Body of pancreas (tissue), 4 donors: ENCODE measurements around the gene CD300LF. TPM values are rescaled to one million over a fixed set of nuclear protein-coding genes. Genes with fewer than 3 reads are reported as not detected.

Source experiments
- ATAC-seq: fragments of 150-250 bp; one replicate; pipeline ENCODE4 v1.9.1; 2016
- DNase-seq, 4 donors: peaks; one replicate each; pipeline ENCODE4 v3.0.0-alpha.2; 2019
- H3K27ac ChIP-seq, 4 donors: fragments of 200-600 bp; sonication (generic); 1 replicate in 3 of 4; 2 replicates in 1 of 4; pipeline versions ENCODE4 v1.5.1 to v1.6.1; 2016 to 2019; ENCODE audit warnings: mild to moderate bottlenecking in 1 of 4, mixed read lengths in 1 of 4, moderate library complexity in 1 of 4
- H3K27me3 ChIP-seq, 2 donors: fragments of 200-600 bp; sonication (generic); one replicate each; pipeline ENCODE4 v1.6.0; 2016; ENCODE audit warnings: mild to moderate bottlenecking in 1 of 2
- H3K36me3 ChIP-seq, 2 donors: fragments of 200-600 bp; sonication (generic); replicated peaks in 1 of 2; 2 replicates each; pipeline ENCODE4 v1.5.1; 2016; ENCODE audit warnings: low read depth in 2 of 2; ENCODE audit not compliant: insufficient read depth in 1 of 2
- H3K4me1 ChIP-seq: fragments of 200-600 bp; sonication (generic); one replicate; pipeline ENCODE4 v1.6.0; 2016
- H3K4me3 ChIP-seq, 2 donors: fragments of 200-600 bp; sonication (generic); 1 replicate in 1 of 2; 2 replicates in 1 of 2; pipeline ENCODE4 v1.5.1; 2016 to 2019
- H3K9me3 ChIP-seq, 3 donors: fragments of 200-600 bp; sonication (generic); 1 replicate in 2 of 3; 2 replicates in 1 of 3; pipeline ENCODE4 v1.5.1; 2016
- POLR2A ChIP-seq, 3 donors: fragments of 450-650 bp; IDR thresholded peaks; one replicate each; pipeline ENCODE4 v1.6.1; 2016; ENCODE audit warnings: antibody characterized with exemption in 3 of 3, mild to moderate bottlenecking in 2 of 3
- WGBS, 2 donors: methylation state at CpG; one replicate each; pipeline ENCODE4 v1.1.5; 2017; 5-methylcytosine and 5-hydroxymethylcytosine counted together
- intact Hi-C: fragments of 100-400 bp; cut with DNase I; formaldehyde crosslinking; loops from one replicate; pipeline ENCODE4 v1.15.1; 2023
- total RNA-seq, 2 donors: library from RNA; depleted of rRNA; stranded (reverse); fragments of >200 nt; gene quantifications; one replicate each; pipeline ENCODE4 v1.1.0, GENCODE V29; 2016
- TF ChIP-seq, protein P1 (sequence below), 7 experiments: fragments of 450-650 bp in 4 of 7; fragments of 200-600 bp in 3 of 7; sonication (generic) in 3 of 7; IDR thresholded peaks; one replicate each; pipeline ENCODE4 v1.5.1; 2016 to 2019; ENCODE audit warnings: antibody characterized with exemption in 7 of 7

Gene CD300LF
- total RNA-seq, 2 donors from 2014 or later: not detected

DNA sequence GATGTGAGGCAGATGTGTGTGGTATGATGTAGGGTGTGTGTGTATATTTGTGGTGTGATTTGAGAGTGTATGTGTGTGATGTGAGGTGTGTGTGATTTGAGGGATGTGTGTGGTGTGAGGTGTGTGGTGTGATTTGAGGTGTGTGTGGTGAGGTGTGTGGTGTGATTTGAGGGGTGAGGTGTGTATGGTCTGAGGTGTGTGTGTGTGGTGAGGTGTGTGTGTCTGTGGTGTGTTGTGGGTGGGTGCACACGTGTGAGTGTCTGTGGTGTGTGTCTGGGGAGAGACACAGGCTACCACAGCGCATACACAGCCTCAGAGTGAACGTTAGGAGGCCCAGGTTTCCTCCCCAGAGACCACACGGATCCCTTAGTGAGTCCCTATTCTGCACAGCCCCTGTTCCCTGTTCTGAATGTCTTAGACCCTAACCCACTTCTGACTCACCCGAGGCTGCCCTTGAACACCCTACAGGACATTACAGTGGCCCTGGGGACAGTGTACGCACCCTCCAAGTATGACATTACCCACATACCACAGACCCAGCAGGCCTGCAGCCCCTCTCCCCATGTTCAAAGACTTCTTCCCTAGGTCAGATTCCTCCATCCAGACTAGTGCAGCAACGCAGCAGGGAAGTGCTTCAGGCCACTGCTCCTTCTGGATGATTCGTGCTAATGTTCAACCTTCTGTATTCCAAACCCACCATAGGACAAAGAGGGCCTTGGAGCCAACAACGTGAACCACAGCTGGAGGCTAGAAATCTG lies 20.8 kb upstream of the CD300LF start:
- no peak overlapping the region for H3K4me3 ChIP-seq
- ATAC-seq: no peak
- H3K4me1 ChIP-seq: peaks cover 25% of the 10 kb centered on the region
- intact Hi-C loops: loop anchor here (5.0 kb wide), 1 partner anchor 49 kb away; no protein-coding TSS in a partner anchor
- H3K27ac ChIP-seq: no peak overlapping the region
- no peaks in the 10 kb centered on the region for H3K9me3 ChIP-seq
- no peak for DNase-seq
- H3K36me3 ChIP-seq: no peaks in the 10 kb centered on the region
- WGBS, 2 donors: 68 to 71% methylated on average over 6 to 9 of the region's 9 CpGs
- TF ChIP-seq, protein P1, sequence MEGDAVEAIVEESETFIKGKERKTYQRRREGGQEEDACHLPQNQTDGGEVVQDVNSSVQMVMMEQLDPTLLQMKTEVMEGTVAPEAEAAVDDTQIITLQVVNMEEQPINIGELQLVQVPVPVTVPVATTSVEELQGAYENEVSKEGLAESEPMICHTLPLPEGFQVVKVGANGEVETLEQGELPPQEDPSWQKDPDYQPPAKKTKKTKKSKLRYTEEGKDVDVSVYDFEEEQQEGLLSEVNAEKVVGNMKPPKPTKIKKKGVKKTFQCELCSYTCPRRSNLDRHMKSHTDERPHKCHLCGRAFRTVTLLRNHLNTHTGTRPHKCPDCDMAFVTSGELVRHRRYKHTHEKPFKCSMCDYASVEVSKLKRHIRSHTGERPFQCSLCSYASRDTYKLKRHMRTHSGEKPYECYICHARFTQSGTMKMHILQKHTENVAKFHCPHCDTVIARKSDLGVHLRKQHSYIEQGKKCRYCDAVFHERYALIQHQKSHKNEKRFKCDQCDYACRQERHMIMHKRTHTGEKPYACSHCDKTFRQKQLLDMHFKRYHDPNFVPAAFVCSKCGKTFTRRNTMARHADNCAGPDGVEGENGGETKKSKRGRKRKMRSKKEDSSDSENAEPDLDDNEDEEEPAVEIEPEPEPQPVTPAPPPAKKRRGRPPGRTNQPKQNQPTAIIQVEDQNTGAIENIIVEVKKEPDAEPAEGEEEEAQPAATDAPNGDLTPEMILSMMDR (IDR thresholded peaks at IDR 0.05): no peak
- TF ChIP-seq POLR2A (IDR thresholded peaks at IDR 0.05): no peak
- peaks cover 0 to 7% of the 10 kb centered on the region in 2 donors for H3K27me3 ChIP-seq

GRCh38 chr17:74732042-74732867 lies 19.5 kb upstream of the CD300LF start:
- Histone ChIP-seq H3K36me3 (no peaks in the 10 kb centered on the region), H3K4me1 (peaks cover 18% of the 10 kb centered on the region), H3K9me3 (no peaks in the 10 kb centered on the region), H3K27me3 (peaks cover 0 to 2% of the 10 kb centered on the region in 2 donors), H3K4me3 (no peak overlapping the region), H3K27ac (no peak overlapping the region)
- intact Hi-C loops: loop anchor here (5.0 kb wide), 1 partner anchor 50 kb away; no protein-coding TSS in a partner anchor
- no peak for DNase-seq
- TF ChIP-seq POLR2A (IDR thresholded peaks at IDR 0.05): no peak
- TF ChIP-seq, protein P1 (IDR thresholded peaks at IDR 0.05): no peak
- WGBS, 2 donors: 77 to 79% methylated on average over 12 of the region's 12 CpGs
- no peak for ATAC-seq

DNA sequence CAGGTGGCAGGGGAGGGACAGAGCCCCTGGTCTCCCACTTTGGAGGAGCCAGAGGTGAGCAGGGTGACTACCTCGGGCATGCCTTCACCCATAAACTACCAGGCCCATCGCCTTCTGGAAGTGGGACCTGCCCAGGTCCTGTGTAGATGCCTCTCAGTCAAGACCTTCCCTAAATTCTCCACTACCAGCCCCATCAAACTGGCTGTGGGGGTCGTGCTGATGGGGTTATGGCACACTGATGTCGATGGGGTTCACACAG lies 18.6 kb upstream of the CD300LF start:
- DNase-seq (no peak), ATAC-seq (no peak)
- Histone ChIP-seq H3K9me3 (no peaks in the 10 kb centered on the region), H3K4me1 (peaks cover 8% of the 10 kb centered on the region), H3K27ac (no peak overlapping the region), H3K4me3 (no peak overlapping the region), H3K27me3 (no peaks in the 10 kb centered on the region), H3K36me3 (no peaks in the 10 kb centered on the region)
- 47 to 51% methylated on average over 4 of the region's 4 CpGs for WGBS, 2 donors
- intact Hi-C loops: loop anchor here (5.0 kb wide), 1 partner anchor 51 kb away; no protein-coding TSS in a partner anchor
- TF ChIP-seq, protein P1 (IDR thresholded peaks at IDR 0.05): no peak
- no peak for TF ChIP-seq POLR2A (IDR thresholded peaks at IDR 0.05)

- intact Hi-C loops: loop anchor here (5.0 kb wide), 1 partner anchor 52 kb away; no protein-coding TSS in a partner anchor
These were observed 18.0 kb upstream of the CD300LF start for GRCh38 chr17:74730491-74731346.

More at GRCh38 chr17:74730491-74731346, 18.0 kb upstream of the CD300LF start:
- TF ChIP-seq POLR2A (IDR thresholded peaks at IDR 0.05): no peak
- 52 to 65% methylated on average over 8 to 16 of the region's 16 CpGs for WGBS, 2 donors
- no peaks in the 10 kb centered on the region for H3K36me3 ChIP-seq
- no peak overlapping the region for H3K4me3 ChIP-seq
- peaks cover 6% of the 10 kb centered on the region for H3K4me1 ChIP-seq
- ATAC-seq (no peak), DNase-seq (peak in 2 of 4 donors; percentile 26 to 45)
- no peaks in the 10 kb centered on the region for H3K9me3 ChIP-seq
- no peaks in the 10 kb centered on the region for H3K27me3 ChIP-seq
- no peak overlapping the region for H3K27ac ChIP-seq
